Activated T-cell treated with anti-CD3 and anti-CD28 coated beads, Interleukin-2, amount 50 U/mL, for 24 hours (primary cell): ENCODE results near the gene SH3BP4.

Experiments used
- DNase-seq: peaks from one replicate; pipeline ENCODE4 v3.0.0-alpha.2; 2020
- H3K27ac Mint-ChIP-seq: 2 replicates; pipeline ENCODE4 v1.8.0; 2020; ENCODE audit warnings: mild to moderate bottlenecking, mixed read lengths
- H3K27me3 Mint-ChIP-seq: 2 replicates; pipeline ENCODE4 v1.8.0; 2020; ENCODE audit warnings: mixed read lengths
- H3K36me3 Mint-ChIP-seq: 2 replicates; pipeline ENCODE4 v1.8.0; 2020; ENCODE audit warnings: low read depth, mixed read lengths
- H3K4me1 Mint-ChIP-seq: 2 replicates; pipeline ENCODE4 v1.8.0; 2020; ENCODE audit warnings: low read depth, mixed read lengths
- H3K4me3 Mint-ChIP-seq: 2 replicates; pipeline ENCODE4 v1.8.0; 2020; ENCODE audit warnings: mild to moderate bottlenecking, moderate library complexity, mixed read lengths
- H3K9me3 Mint-ChIP-seq: 2 replicates; pipeline ENCODE4 v1.8.0; 2020; ENCODE audit warnings: mixed read lengths

SH3BP4 gene

GRCh38 chr2:235000426-235001236 lies 48.8 kb downstream of the SH3BP4 start:
- Mint-ChIP-seq H3K27me3 (no peaks in the 10 kb centered on the region), H3K9me3 (no peaks in the 10 kb centered on the region), H3K4me3 (no peak overlapping the region), H3K27ac (no peak overlapping the region), H3K36me3 (no peaks in the 10 kb centered on the region), H3K4me1 (no peaks in the 10 kb centered on the region)
- DNase-seq = no peak

DNA sequence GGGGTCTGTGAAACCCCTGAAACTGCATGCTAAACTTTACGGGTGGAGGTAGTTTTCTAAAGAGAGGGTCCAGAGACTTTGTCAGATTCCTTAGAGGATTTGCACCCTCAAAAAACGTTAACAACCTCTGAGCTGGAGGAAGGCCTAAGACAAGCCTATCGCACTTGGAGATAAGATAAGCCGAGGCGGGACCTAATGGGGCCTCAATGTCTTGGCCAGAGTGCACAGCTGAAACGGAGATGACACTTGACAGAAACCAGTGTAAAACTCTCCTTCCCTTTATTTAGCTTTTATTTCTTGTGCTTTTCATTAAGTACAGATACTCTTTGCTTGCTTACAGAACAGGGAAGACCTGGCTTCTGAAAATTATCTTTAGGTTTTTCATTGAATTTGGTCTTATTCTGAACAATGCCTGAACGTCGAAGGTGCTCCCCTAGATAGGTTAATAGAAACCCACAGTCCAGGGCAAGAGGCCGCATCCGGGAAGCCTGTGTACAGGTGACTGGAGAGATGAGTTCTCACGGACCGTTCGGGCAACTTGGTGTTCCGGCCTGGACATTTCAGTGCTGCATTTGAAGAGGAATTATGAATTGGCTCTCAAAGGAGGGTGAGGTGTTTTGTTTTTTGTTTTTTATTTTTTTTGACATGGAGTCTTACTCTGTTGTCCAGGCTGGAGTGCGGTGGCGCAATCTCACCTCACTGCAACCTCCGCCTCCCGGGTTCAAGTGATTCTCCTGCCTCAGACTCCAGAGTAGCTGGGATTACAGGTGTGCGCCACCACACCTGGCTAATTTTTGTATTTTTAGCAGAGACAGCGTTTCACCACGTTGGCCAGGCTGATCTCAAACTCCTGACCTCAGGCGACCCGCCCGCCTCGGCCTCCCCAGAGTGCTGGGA lies 49.7 kb downstream of the SH3BP4 start:
- no peak for DNase-seq
- no peaks in the 10 kb centered on the region for H3K9me3 Mint-ChIP-seq
- no peaks in the 10 kb centered on the region for H3K27me3 Mint-ChIP-seq
- H3K4me3 Mint-ChIP-seq = no peak overlapping the region
- H3K27ac Mint-ChIP-seq = no peak overlapping the region
- no peaks in the 10 kb centered on the region for H3K4me1 Mint-ChIP-seq
- H3K36me3 Mint-ChIP-seq = no peaks in the 10 kb centered on the region

- no peaks in the 10 kb centered on the region for H3K27me3 Mint-ChIP-seq
- no peak overlapping the region for H3K4me3 Mint-ChIP-seq
- H3K9me3 Mint-ChIP-seq = no peaks in the 10 kb centered on the region
- no peak overlapping the region for H3K27ac Mint-ChIP-seq
- H3K36me3 Mint-ChIP-seq = no peaks in the 10 kb centered on the region
- no peaks in the 10 kb centered on the region for H3K4me1 Mint-ChIP-seq
- no peak for DNase-seq
Observed at GRCh38 chr2:235002198-235003095, 50.6 kb downstream of the SH3BP4 start.

DNA sequence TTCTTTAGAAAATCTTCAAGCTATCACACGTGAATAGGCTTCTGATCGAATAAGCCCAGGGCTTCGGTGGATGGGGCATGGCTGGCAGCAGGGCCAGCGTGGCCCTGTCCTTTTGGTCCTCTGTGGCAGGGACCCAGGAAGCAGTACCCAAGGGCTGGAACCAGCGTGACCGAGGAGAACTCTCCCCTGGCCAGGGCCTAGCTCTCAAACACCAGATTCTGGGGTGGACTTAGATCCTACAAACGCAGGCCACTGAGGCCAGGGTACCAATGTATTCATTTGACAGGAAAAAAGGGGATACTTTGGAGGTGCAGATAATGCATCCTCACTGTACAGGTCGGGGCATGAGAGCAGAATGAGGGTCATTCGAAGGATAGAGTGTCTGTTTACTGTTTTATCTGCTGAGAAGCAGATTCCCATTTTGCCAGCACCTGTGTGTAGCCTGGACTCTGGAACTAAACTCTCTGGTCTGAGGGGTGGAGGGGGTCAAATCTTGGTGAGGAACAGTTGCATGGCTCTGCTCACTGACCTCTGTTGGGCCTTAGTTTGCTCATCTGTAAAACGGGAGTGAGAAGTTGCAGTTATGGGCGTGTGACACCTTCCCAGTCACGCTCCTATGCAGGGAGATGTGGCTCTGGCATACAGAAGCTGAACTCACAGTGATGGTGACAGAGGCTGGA lies 51.4 kb downstream of the SH3BP4 start:
- H3K27me3 Mint-ChIP-seq = no peaks in the 10 kb centered on the region
- H3K4me3 Mint-ChIP-seq = no peak overlapping the region
- H3K27ac Mint-ChIP-seq = no peak overlapping the region
- H3K9me3 Mint-ChIP-seq = no peaks in the 10 kb centered on the region
- H3K36me3 Mint-ChIP-seq = no peaks in the 10 kb centered on the region
- no peaks in the 10 kb centered on the region for H3K4me1 Mint-ChIP-seq
- no peak for DNase-seq

- no peaks in the 10 kb centered on the region for H3K36me3 Mint-ChIP-seq
- H3K27me3 Mint-ChIP-seq = no peaks in the 10 kb centered on the region
- no peaks in the 10 kb centered on the region for H3K4me1 Mint-ChIP-seq
- H3K9me3 Mint-ChIP-seq = no peaks in the 10 kb centered on the region
- H3K27ac Mint-ChIP-seq = no peak overlapping the region
- no peak for DNase-seq
- no peak overlapping the region for H3K4me3 Mint-ChIP-seq
Observed at GRCh38 chr2:235004329-235004903, 52.6 kb downstream of the SH3BP4 start.

GRCh38 chr2:235005023-235005422 lies 53.2 kb downstream of the SH3BP4 start:
- Mint-ChIP-seq H3K27ac (no peak overlapping the region), H3K36me3 (no peaks in the 10 kb centered on the region), H3K4me3 (no peak overlapping the region), H3K27me3 (no peaks in the 10 kb centered on the region), H3K4me1 (no peaks in the 10 kb centered on the region), H3K9me3 (no peaks in the 10 kb centered on the region)
- no peak for DNase-seq

- Mint-ChIP-seq H3K27me3 (no peaks in the 10 kb centered on the region), H3K4me1 (no peaks in the 10 kb centered on the region), H3K9me3 (no peaks in the 10 kb centered on the region), H3K27ac (no peak overlapping the region), H3K36me3 (no peaks in the 10 kb centered on the region), H3K4me3 (no peak overlapping the region)
- no peak for DNase-seq
Observed at GRCh38 chr2:235005603-235006259, 53.9 kb downstream of the SH3BP4 start.

- Mint-ChIP-seq H3K9me3 (no peaks in the 10 kb centered on the region), H3K27ac (no peak overlapping the region), H3K4me1 (no peaks in the 10 kb centered on the region), H3K36me3 (no peaks in the 10 kb centered on the region), H3K27me3 (no peaks in the 10 kb centered on the region), H3K4me3 (no peak overlapping the region)
- DNase-seq = no peak
Observed at GRCh38 chr2:235006461-235006860, 54.6 kb downstream of the SH3BP4 start.

GRCh38 chr2:235006986-235007385 lies 55.2 kb downstream of the SH3BP4 start:
- no peak for DNase-seq
- no peaks in the 10 kb centered on the region for H3K9me3 Mint-ChIP-seq
- no peaks in the 10 kb centered on the region for H3K36me3 Mint-ChIP-seq
- no peaks in the 10 kb centered on the region for H3K4me1 Mint-ChIP-seq
- H3K27ac Mint-ChIP-seq = no peak overlapping the region
- no peaks in the 10 kb centered on the region for H3K27me3 Mint-ChIP-seq
- H3K4me3 Mint-ChIP-seq = no peak overlapping the region

- H3K27me3 Mint-ChIP-seq = no peaks in the 10 kb centered on the region
- no peak for DNase-seq
Observed at GRCh38 chr2:235007664-235008457, 56.0 kb downstream of the SH3BP4 start.

GRCh38 chr2:235008584-235009044 lies 56.8 kb downstream of the SH3BP4 start:
- Mint-ChIP-seq H3K4me1 (no peaks in the 10 kb centered on the region), H3K27me3 (no peaks in the 10 kb centered on the region), H3K27ac (no peak overlapping the region), H3K36me3 (no peaks in the 10 kb centered on the region), H3K9me3 (no peaks in the 10 kb centered on the region), H3K4me3 (no peak overlapping the region)
- DNase-seq = no peak

More at GRCh38 chr2:235007664-235008457, 56.0 kb downstream of the SH3BP4 start:
- no peak overlapping the region for H3K27ac Mint-ChIP-seq
- no peaks in the 10 kb centered on the region for H3K4me1 Mint-ChIP-seq
- no peak overlapping the region for H3K4me3 Mint-ChIP-seq
- no peaks in the 10 kb centered on the region for H3K9me3 Mint-ChIP-seq
- H3K36me3 Mint-ChIP-seq = no peaks in the 10 kb centered on the region

GRCh38 chr2:235009081-235009480 lies 57.3 kb downstream of the SH3BP4 start:
- H3K36me3 Mint-ChIP-seq = no peaks in the 10 kb centered on the region
- H3K4me3 Mint-ChIP-seq = no peak overlapping the region
- DNase-seq = no peak
- H3K27ac Mint-ChIP-seq = no peak overlapping the region
- no peaks in the 10 kb centered on the region for H3K4me1 Mint-ChIP-seq
- H3K9me3 Mint-ChIP-seq = no peaks in the 10 kb centered on the region
- H3K27me3 Mint-ChIP-seq = no peaks in the 10 kb centered on the region
